H9 (cell line): ENCODE results near the gene CCDC88C. TPM values are rescaled to one million over a fixed set of nuclear protein-coding genes. Genes with fewer than 3 reads are reported as not detected.

ENCODE experiments used
- DNase-seq: peaks from one replicate; pipeline ENCODE4 v3.0.0-alpha.2; 2017
- H2AFZ ChIP-seq: one replicate; pipeline ENCODE4 v1.6.1; 2013; ENCODE audit warnings: mild to moderate bottlenecking, low read length, control low read depth, moderate library complexity
- H2AK5ac ChIP-seq: 2 replicates; pipeline ENCODE4 v1.6.1; 2013; ENCODE audit warnings: low read length, control low read depth, mixed read lengths; ENCODE audit not compliant: insufficient read length
- H2BK120ac ChIP-seq: one replicate; pipeline ENCODE4 v1.6.1; 2013; ENCODE audit warnings: low read depth, mild to moderate bottlenecking, low read length, control low read depth, inconsistent platforms; ENCODE audit not compliant: poor library complexity, severe bottlenecking
- H2BK12ac ChIP-seq: 2 replicates; pipeline ENCODE4 v1.6.1; 2013; ENCODE audit warnings: low read length, control low read depth, mixed read lengths, low read depth; ENCODE audit not compliant: insufficient read length
- H2BK15ac ChIP-seq: 2 replicates; pipeline ENCODE4 v1.6.1; 2013; ENCODE audit warnings: low read depth, low read length, control low read depth
- H2BK20ac ChIP-seq: one replicate; pipeline ENCODE4 v1.6.1; 2013; ENCODE audit warnings: low read depth, mild to moderate bottlenecking, low read length, control low read depth, inconsistent platforms; ENCODE audit not compliant: poor library complexity, severe bottlenecking
- H2BK5ac ChIP-seq: 2 replicates; pipeline ENCODE4 v1.6.1; 2013; ENCODE audit warnings: low read length, control low read depth, mixed read lengths; ENCODE audit not compliant: insufficient read length
- H3K14ac ChIP-seq: 2 replicates; pipeline ENCODE4 v1.6.1; 2013; ENCODE audit warnings: low read length, control low read depth; ENCODE audit not compliant: insufficient read depth
- H3K18ac ChIP-seq: 2 replicates; pipeline ENCODE4 v1.6.1; 2013; ENCODE audit warnings: low read depth, mild to moderate bottlenecking, mixed read lengths, low read length, control low read depth; ENCODE audit not compliant: insufficient read length
- H3K23ac ChIP-seq: 2 replicates; pipeline ENCODE4 v1.6.1; 2013; ENCODE audit warnings: low read length, control low read depth, mixed read lengths, low read depth; ENCODE audit not compliant: insufficient read length
- H3K23me2 ChIP-seq: 2 replicates; pipeline ENCODE4 v1.6.1; 2013; ENCODE audit warnings: low read depth, mild to moderate bottlenecking, mixed read lengths, low read length, control low read depth; ENCODE audit not compliant: insufficient read length, poor library complexity, severe bottlenecking
- H3K27ac ChIP-seq: 2 replicates; pipeline ENCODE4 v1.5.1; 2013; ENCODE audit warnings: low read length, control low read depth, mixed read lengths, low read depth; ENCODE audit not compliant: insufficient read length
- H3K27me3 ChIP-seq: 2 replicates; pipeline ENCODE4 v1.6.1; 2013; ENCODE audit warnings: low read length, control low read depth, inconsistent platforms; ENCODE audit not compliant: insufficient read depth
- H3K4ac ChIP-seq: 2 replicates; pipeline ENCODE4 v1.6.1; 2013; ENCODE audit warnings: low read depth, mild to moderate bottlenecking, control low read depth, inconsistent platforms, low read length, moderate library complexity
- H3K4me1 ChIP-seq: 2 replicates; pipeline ENCODE4 v1.6.1; 2013; ENCODE audit warnings: low read length, control low read depth, inconsistent platforms; ENCODE audit not compliant: insufficient read depth
- H3K4me2 ChIP-seq: 2 replicates; pipeline ENCODE4 v1.6.1; 2013; ENCODE audit warnings: low read length, control low read depth, mixed read lengths; ENCODE audit not compliant: insufficient read length, insufficient read depth
- H3K56ac ChIP-seq: 2 replicates; pipeline ENCODE4 v1.6.1; 2013; ENCODE audit warnings: low read depth, mild to moderate bottlenecking, mixed read lengths, low read length, control low read depth; ENCODE audit not compliant: insufficient read length
- H3K79me1 ChIP-seq: 2 replicates; pipeline ENCODE4 v1.6.1; 2013; ENCODE audit warnings: low read depth, mild to moderate bottlenecking, moderate library complexity, low read length, control low read depth, inconsistent platforms; ENCODE audit not compliant: insufficient read depth, poor library complexity, severe bottlenecking
- H3K79me2 ChIP-seq: 2 replicates; pipeline ENCODE4 v1.6.1; 2013; ENCODE audit warnings: low read length, control low read depth, inconsistent platforms; ENCODE audit not compliant: insufficient read depth
- H3K9ac ChIP-seq: 2 replicates; pipeline ENCODE4 v1.6.1; 2013; ENCODE audit warnings: low read length, control low read depth, mixed read lengths; ENCODE audit not compliant: insufficient read length; ENCODE audit errors: extremely low read depth
- H3K9me3 ChIP-seq: one replicate; pipeline ENCODE4 v1.6.1; 2013; ENCODE audit warnings: low read depth, low read length, inconsistent platforms; ENCODE audit not compliant: control insufficient read depth
- H3T11ph ChIP-seq: one replicate; pipeline ENCODE4 v1.6.1; 2013; ENCODE audit warnings: mild to moderate bottlenecking, low read length, control low read depth, inconsistent platforms
- H4K20me1 ChIP-seq: one replicate; pipeline ENCODE4 v1.6.1; 2013; ENCODE audit not compliant: control insufficient read depth, insufficient read length, insufficient read depth
- H4K5ac ChIP-seq: 2 replicates; pipeline ENCODE4 v1.6.1; 2013; ENCODE audit warnings: low read depth, mild to moderate bottlenecking, mixed read lengths, low read length, control low read depth; ENCODE audit not compliant: insufficient read length
- H4K8ac ChIP-seq: replicated peaks from 2 replicates; pipeline ENCODE4 v1.6.1; 2013; ENCODE audit warnings: low read length, control low read depth, mixed read lengths, low read depth; ENCODE audit not compliant: insufficient read length
- H4K91ac ChIP-seq: 2 replicates; pipeline ENCODE4 v1.6.1; 2013; ENCODE audit warnings: low read depth, mild to moderate bottlenecking, moderate library complexity, mixed read lengths, low read length, control low read depth; ENCODE audit not compliant: insufficient read length
- H3K27ac Mint-ChIP-seq, 3 experiments: 2 replicates in 2 of 3; 3 replicates in 1 of 3; pipeline ENCODE4 v1.8.0; 2020 to 2021; ENCODE audit warnings: mixed read lengths in 3 of 3, mild to moderate bottlenecking in 1 of 3, moderate library complexity in 1 of 3
- H3K27me3 Mint-ChIP-seq: 2 replicates; pipeline ENCODE4 v1.8.0; 2021; ENCODE audit warnings: low read depth, mild to moderate bottlenecking, moderate library complexity, mixed read lengths
- H3K36me3 Mint-ChIP-seq, 3 experiments: 2 replicates in 2 of 3; 3 replicates in 1 of 3; pipeline ENCODE4 v1.8.0; 2020 to 2021; ENCODE audit warnings: low read depth in 3 of 3, mixed read lengths in 3 of 3; ENCODE audit not compliant: insufficient read depth in 1 of 3
- H3K4me1 Mint-ChIP-seq, 2 experiments: 2 replicates each; pipeline ENCODE4 v1.8.0; 2020; ENCODE audit warnings: mixed read lengths in 2 of 2
- H3K4me3 Mint-ChIP-seq, 2 experiments: 2 replicates in 1 of 2; 3 replicates in 1 of 2; pipeline ENCODE4 v1.8.0; 2020 to 2021; ENCODE audit warnings: mild to moderate bottlenecking in 2 of 2, mixed read lengths in 2 of 2, moderate library complexity in 1 of 2
- H3K9me3 Mint-ChIP-seq, 2 experiments: 2 replicates in 1 of 2; 3 replicates in 1 of 2; pipeline ENCODE4 v1.8.0; 2020; ENCODE audit warnings: mild to moderate bottlenecking in 2 of 2, mixed read lengths in 2 of 2, moderate library complexity in 1 of 2
- CTCF ChIP-seq: fragments of 200-600 bp; sonication (generic); conservative IDR thresholded peaks from 3 replicates; pipeline ENCODE4 v1.8.0; 2021; ENCODE audit warnings: antibody characterized with exemption, mild to moderate bottlenecking
- WGBS: extraction: QIAGEN DNeasy Blood & Tissue Kit; methylation state at CpG from one replicate; pipeline ENCODE4 v1.1.7; 2013; ENCODE audit warnings: missing lambda C conversion rate, low lambda C conversion rate, mixed read lengths; ENCODE audit not compliant: insufficient read length; ENCODE audit errors: extremely low coverage; 5-methylcytosine and 5-hydroxymethylcytosine counted together
- total RNA-seq: library from RNA; stranded (reverse); gene quantifications from 2 replicates; pipeline ENCODE4 v1.2.1, GENCODE V29; 2021

CCDC88C gene
- total RNA-seq, 1 experiment from 2014 or later = 52.4 TPM

DNA sequence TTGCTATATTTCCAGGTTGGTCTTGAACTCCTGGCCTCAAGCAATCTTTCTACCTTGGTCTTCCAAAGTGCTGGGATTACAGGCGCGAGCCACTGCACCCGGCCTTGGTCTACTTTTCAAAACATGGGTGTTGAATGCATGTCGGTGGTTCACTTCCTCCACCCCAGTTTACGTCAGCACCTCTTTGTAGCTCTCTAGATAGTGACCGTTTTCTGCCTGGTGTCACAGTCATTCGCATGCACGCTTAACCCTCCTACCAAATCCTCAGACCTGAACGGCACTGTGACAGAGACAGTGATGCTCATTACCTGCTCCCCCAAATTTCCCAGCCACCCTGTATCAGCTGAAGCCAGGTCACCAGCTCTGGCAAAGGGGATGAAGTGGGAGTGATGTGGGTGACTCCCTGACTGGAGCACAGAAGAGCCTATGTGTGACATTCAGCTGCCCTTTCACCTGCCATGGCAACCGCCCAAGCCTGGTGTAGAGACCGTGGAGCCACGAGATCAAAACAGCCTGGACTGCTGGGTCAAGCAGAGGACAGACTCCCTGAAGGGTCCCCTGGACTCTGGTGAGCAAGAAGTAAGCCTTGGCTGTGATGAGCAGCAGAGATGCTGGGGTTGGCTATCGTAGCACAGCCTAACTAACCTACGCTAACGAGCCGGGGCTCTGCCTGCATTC, 106.9 kb downstream of the CCDC88C start:
- Histone ChIP-seq H3K23me2 (no peaks in the 10 kb centered on the region), H3K14ac (no peak overlapping the region), H3T11ph (no peak overlapping the region), H3K27ac (no peak overlapping the region), H4K5ac (no peak overlapping the region), H3K4ac (no peak overlapping the region), H2BK120ac (no peak overlapping the region), H2AFZ (no peak overlapping the region), H3K23ac (no peak overlapping the region), H3K9me3 (peaks cover 20% of the 10 kb centered on the region), H3K18ac (no peak overlapping the region), H4K20me1 (no peaks in the 10 kb centered on the region), H3K4me1 (peaks cover 8% of the 10 kb centered on the region; the same call in 1 of the 2 replicates), H3K4me2 (no peak overlapping the region), H2BK5ac (no peak overlapping the region), H3K79me2 (no peaks in the 10 kb centered on the region), H3K27me3 (no peaks in the 10 kb centered on the region), H2BK20ac (no peak overlapping the region), H2BK15ac (no peak overlapping the region), H3K9ac (no peak overlapping the region), H3K56ac (no peak overlapping the region), H4K8ac (no peak overlapping the region), H2BK12ac (no peak overlapping the region), H2AK5ac (no peak overlapping the region), H3K79me1 (no peaks in the 10 kb centered on the region), H4K91ac (no peak overlapping the region)
- no peak for DNase-seq
- TF ChIP-seq CTCF = no peak
- Mint-ChIP-seq H3K27ac (peak overlapping the region in 1 of 3 experiments; percentile 65; a peak in 2 of 7 replicates), H3K4me1 (peaks cover 19% of the 10 kb centered on the region in 2 experiments), H3K9me3 (peaks cover 22 to 28% of the 10 kb centered on the region in 2 experiments), H3K36me3 (peaks cover 71 to 92% (median 76%) of the 10 kb centered on the region in 3 experiments), H3K27me3 (no peaks in the 10 kb centered on the region), H3K4me3 (no peak overlapping the region)
- WGBS = no CpG with 5 or more reads among the region's 16 CpGs
